H1 (cell line): ENCODE data around the gene ZNF213. TPM values are rescaled to one million over a fixed set of nuclear protein-coding genes. Genes with fewer than 3 reads are reported as not detected.

Experiments used
- CTCF ChIA-PET: fragments of 300-600 bp; sonication (Branson Sonifier 250); formaldehyde crosslinking; loops from one replicate; lab custom pipeline; 2021; ENCODE audit not compliant: partially characterized antibody; lab: Charles Lee
- POLR2A ChIA-PET: fragments of 300-600 bp; sonication (Branson Sonifier 250); formaldehyde crosslinking; loops from one replicate; lab custom pipeline; 2021; ENCODE audit warnings: inconsistent platforms; ENCODE audit not compliant: partially characterized antibody; lab: Charles Lee
- DNase-seq, 2 experiments: peaks; one replicate each; pipeline versions ENCODE4 v3.0.0 to v3.0.0-alpha.2; 2010 to 2022; ENCODE audit warnings: low spot score in 2 of 2, low read depth in 1 of 2, mixed read lengths in 1 of 2
- FAIRE-seq: peaks from 2 replicates; lab custom pipeline; 2011; peaks lifted over from hg19 to GRCh38; lab: Jason Lieb, UNC
- H2AFZ ChIP-seq: 2 replicates; pipeline ENCODE4 v1.8.1; 2012; ENCODE audit warnings: low read length, inconsistent platforms
- H2AK5ac ChIP-seq: 2 replicates; pipeline ENCODE4 v1.6.1; 2013; ENCODE audit warnings: low read depth, low read length
- H2BK120ac ChIP-seq: replicated peaks from 2 replicates; pipeline ENCODE3; 2013; ENCODE audit warnings: low read depth, low read length, inconsistent platforms
- H2BK12ac ChIP-seq: 2 replicates; pipeline ENCODE4 v1.6.1; 2013; ENCODE audit warnings: low read depth, low read length
- H2BK15ac ChIP-seq: 2 replicates; pipeline ENCODE4 v1.6.1; 2013; ENCODE audit warnings: low read length
- H2BK20ac ChIP-seq: 2 replicates; pipeline ENCODE4 v1.6.1; 2013; ENCODE audit warnings: low read length
- H2BK5ac ChIP-seq: 2 replicates; pipeline ENCODE4 v1.6.1; 2013; ENCODE audit warnings: low read depth, low read length
- H3K14ac ChIP-seq: 2 replicates; pipeline ENCODE4 v1.6.1; 2013; ENCODE audit warnings: inconsistent platforms; ENCODE audit not compliant: insufficient read length
- H3K18ac ChIP-seq: 2 replicates; pipeline ENCODE4 v1.6.1; 2013; ENCODE audit warnings: low read length; ENCODE audit errors: extremely low read depth
- H3K23ac ChIP-seq: 2 replicates; pipeline ENCODE4 v1.6.1; 2013; ENCODE audit warnings: inconsistent platforms; ENCODE audit not compliant: insufficient read length
- H3K23me2 ChIP-seq: 2 replicates; pipeline ENCODE4 v1.6.1; 2013; ENCODE audit warnings: low read depth, low read length
- H3K27ac ChIP-seq: 2 replicates; pipeline ENCODE4 v1.6.1; 2011; ENCODE audit warnings: low read depth, low read length, inconsistent platforms
- H3K27me3 ChIP-seq, 4 experiments: replicated peaks in 1 of 4; 1 replicate in 1 of 4; 2 replicates in 3 of 4; pipeline versions ENCODE4 v1.6.1 to v1.8.1; 2011 to 2013; ENCODE audit warnings: low read length in 3 of 4, mild to moderate bottlenecking in 3 of 4, inconsistent platforms in 2 of 4, mixed read lengths in 2 of 4, moderate library complexity in 1 of 4; ENCODE audit not compliant: control insufficient read depth in 3 of 4, insufficient read depth in 3 of 4; ENCODE audit errors: extremely low read depth in 1 of 4
- H3K36me3 ChIP-seq, 4 experiments: 2 replicates each; pipeline versions ENCODE4 v1.6.1 to v1.8.1; 2011 to 2013; ENCODE audit warnings: mild to moderate bottlenecking in 4 of 4, low read length in 3 of 4, moderate library complexity in 2 of 4, control low read depth in 1 of 4, inconsistent platforms in 1 of 4; ENCODE audit not compliant: insufficient read depth in 4 of 4, control insufficient read depth in 2 of 4
- H3K4ac ChIP-seq: replicated peaks from 2 replicates; pipeline ENCODE3; 2013; ENCODE audit warnings: low read length, low read depth, mixed read lengths, inconsistent platforms; ENCODE audit not compliant: insufficient read length
- H3K4me1 ChIP-seq, 4 experiments: replicated peaks in 1 of 4; 1 replicate in 1 of 4; 2 replicates in 3 of 4; pipeline versions ENCODE4 v1.6.1 to v1.8.1; 2011 to 2013; ENCODE audit warnings: low read length in 3 of 4, inconsistent platforms in 2 of 4, mixed read lengths in 1 of 4; ENCODE audit not compliant: insufficient read depth in 4 of 4, control insufficient read depth in 3 of 4
- H3K4me2 ChIP-seq, 2 experiments: 2 replicates each; pipeline versions ENCODE4 v1.6.1 to v1.8.1; 2011 to 2013; ENCODE audit warnings: low read depth in 2 of 2, low read length in 2 of 2, control low read depth in 1 of 2, inconsistent platforms in 1 of 2, mild to moderate bottlenecking in 1 of 2; ENCODE audit not compliant: insufficient read depth in 1 of 2
- H3K4me3 ChIP-seq, 4 experiments: fragments of 200-600, 300-600 bp in 1 of 4; sonication (generic), shearing (Covaris generic), sonication (Bioruptor Twin) in 1 of 4; 2 replicates each; pipeline versions ENCODE4 v1.5.1 to v1.8.1; 2011 to 2016; ENCODE audit warnings: low read length in 4 of 4, low read depth in 3 of 4, control low read depth in 2 of 4, inconsistent platforms in 2 of 4, mild to moderate bottlenecking in 2 of 4, mixed read lengths in 1 of 4, moderate library complexity in 1 of 4; ENCODE audit not compliant: insufficient read depth in 2 of 4; ENCODE audit errors: extremely low read depth in 1 of 4
- H3K56ac ChIP-seq: replicated peaks from 2 replicates; pipeline ENCODE3; 2013; ENCODE audit warnings: low read depth, mild to moderate bottlenecking, mixed read lengths, low read length, inconsistent platforms; ENCODE audit not compliant: insufficient read length
- H3K79me1 ChIP-seq: 2 replicates; pipeline ENCODE4 v1.6.1; 2013; ENCODE audit warnings: low read depth, low read length, control low read depth
- H3K79me2 ChIP-seq, 2 experiments: 2 replicates each; pipeline versions ENCODE4 v1.6.1 to v1.8.1; 2012 to 2013; ENCODE audit warnings: low read length in 2 of 2, mild to moderate bottlenecking in 2 of 2, inconsistent platforms in 1 of 2; ENCODE audit not compliant: insufficient read depth in 2 of 2, control insufficient read depth in 1 of 2
- H3K9ac ChIP-seq, 4 experiments: replicated peaks in 1 of 4; 1 replicate in 1 of 4; 2 replicates in 3 of 4; pipeline versions ENCODE4 v1.6.1 to v1.8.1; 2011 to 2013; ENCODE audit warnings: low read depth in 3 of 4, low read length in 3 of 4, control low read depth in 2 of 4, mild to moderate bottlenecking in 2 of 4, moderate library complexity in 2 of 4, inconsistent platforms in 1 of 4; ENCODE audit errors: extremely low read depth in 1 of 4
- H3K9me3 ChIP-seq, 2 experiments: 2 replicates each; pipeline versions ENCODE4 v1.6.1 to v1.8.1; 2012 to 2013; ENCODE audit warnings: mild to moderate bottlenecking in 2 of 2, moderate library complexity in 2 of 2, control low read depth in 1 of 2, inconsistent platforms in 1 of 2, low read depth in 1 of 2, low read length in 1 of 2, mixed read lengths in 1 of 2; ENCODE audit not compliant: insufficient read depth in 2 of 2
- H4K20me1 ChIP-seq, 2 experiments: replicated peaks in 1 of 2; 2 replicates each; pipeline versions ENCODE3 to v1.8.1; 2011 to 2013; ENCODE audit warnings: inconsistent platforms in 2 of 2, low read length in 2 of 2, mild to moderate bottlenecking in 1 of 2; ENCODE audit not compliant: insufficient read depth in 2 of 2, control insufficient read depth in 1 of 2
- H4K5ac ChIP-seq: 2 replicates; pipeline ENCODE4 v1.6.1; 2013; ENCODE audit warnings: low read length, low read depth, mixed read lengths, inconsistent platforms; ENCODE audit not compliant: insufficient read length
- H4K8ac ChIP-seq: 2 replicates; pipeline ENCODE4 v1.8.0; 2013; ENCODE audit warnings: mild to moderate bottlenecking, moderate library complexity, low read length, inconsistent platforms; ENCODE audit not compliant: insufficient read depth; ENCODE audit errors: extremely low read depth
- H4K91ac ChIP-seq: replicated peaks from 2 replicates; pipeline ENCODE3; 2013; ENCODE audit warnings: low read length, mixed read lengths, inconsistent platforms; ENCODE audit not compliant: insufficient read length
- CHD2 ChIP-seq: IDR thresholded peaks from 2 replicates; pipeline ENCODE4 v1.6.1; 2012; ENCODE audit warnings: low read length, improper control_type of control experiment
- HDAC6 ChIP-seq: IDR thresholded peaks from one replicate; pipeline ENCODE4 v1.7.1; 2012; ENCODE audit warnings: low read depth, mild to moderate bottlenecking, inconsistent platforms, low read length, moderate library complexity
- JUND ChIP-seq: IDR thresholded peaks from 2 replicates; pipeline ENCODE4 v1.6.1; 2011; ENCODE audit warnings: mild to moderate bottlenecking, improper control_type of control experiment, low read length
- POLR2A ChIP-seq, 2 experiments: IDR thresholded peaks; 1 replicate in 1 of 2; 2 replicates in 1 of 2; pipeline ENCODE4 v1.6.1; 2011; ENCODE audit warnings: low read depth in 2 of 2, low read length in 2 of 2, mild to moderate bottlenecking in 2 of 2; ENCODE audit errors: control extremely low read depth in 1 of 2
- POU5F1 ChIP-seq: IDR thresholded peaks from 2 replicates; pipeline ENCODE4 v1.6.1; 2011; ENCODE audit warnings: low read depth, mild to moderate bottlenecking, low read length, moderate library complexity
- RBBP5 ChIP-seq: IDR thresholded peaks from 2 replicates; pipeline ENCODE4 v1.7.1; 2012; ENCODE audit warnings: low read depth, mild to moderate bottlenecking, inconsistent platforms, low read length, moderate library complexity, borderline replicate concordance
- RXRA ChIP-seq: IDR thresholded peaks from 2 replicates; pipeline ENCODE4 v1.6.1; 2011; ENCODE audit warnings: low read depth, mild to moderate bottlenecking, low read length, moderate library complexity; ENCODE audit not compliant: insufficient read depth
- SP1 ChIP-seq: IDR thresholded peaks from 2 replicates; pipeline ENCODE4 v1.6.1; 2011; ENCODE audit warnings: low read depth, low read length
- SP4 ChIP-seq: IDR thresholded peaks from 2 replicates; pipeline ENCODE4 v1.6.1; 2012; ENCODE audit warnings: low read length, inconsistent platforms
- SUZ12 ChIP-seq: fragments of 200-600 bp; sonication (generic); IDR thresholded peaks from 2 replicates; pipeline ENCODE4 v1.6.1; 2012; ENCODE audit warnings: mild to moderate bottlenecking, inconsistent platforms, low read length, moderate library complexity, mixed read lengths
- TAF7 ChIP-seq: optimal IDR thresholded peaks from 2 replicates; pipeline ENCODE3; 2011; ENCODE audit warnings: low read depth, mild to moderate bottlenecking, inconsistent platforms, low read length, moderate library complexity, borderline replicate concordance
- TCF12 ChIP-seq: IDR thresholded peaks from 2 replicates; pipeline ENCODE4 v1.6.1; 2011; ENCODE audit warnings: low read depth, mild to moderate bottlenecking, low read length
- ZNF274 ChIP-seq: IDR thresholded peaks from 2 replicates; pipeline ENCODE4 v1.7.0; 2012; ENCODE audit warnings: low read length, borderline replicate concordance; ENCODE audit errors: extremely low read depth
- WGBS, 2 experiments: shearing (Covaris generic) in 1 of 2; methylation state at CpG; one replicate each; pipeline versions ENCODE4 v1.1.6 to v1.1.7; 2013 to 2015; ENCODE audit warnings: low lambda C conversion rate in 2 of 2, mixed read lengths in 2 of 2, inconsistent platforms in 1 of 2, low coverage in 1 of 2, missing lambda C conversion rate in 1 of 2; ENCODE audit not compliant: insufficient replicate concordance in 2 of 2, insufficient coverage in 1 of 2, insufficient read length in 1 of 2; ENCODE audit errors: extremely low coverage in 1 of 2, missing lambda C conversion rate in 1 of 2; 5-methylcytosine and 5-hydroxymethylcytosine counted together
- polyA plus RNA-seq, 7 experiments: library from polyadenylated mRNA; depleted of rRNA in 3 of 7; stranded (reverse) in 5 of 7; unstranded in 2 of 7; fragments of >200 nt in 5 of 7; fragments of 200-250 nt in 2 of 7; gene quantifications; 1 replicate in 5 of 7; 2 replicates in 1 of 7; 4 replicates in 1 of 7; pipeline versions ENCODE4 v1.2.1 to v1.2.3, GENCODE V29; 2011 to 2013; ENCODE audit warnings: missing spikeins in 2 of 7, mixed read lengths in 2 of 7
- total RNA-seq: library from RNA; stranded (reverse); fragmentation: NEBNext Ultra II Directional; extraction: Animal tissue kit (Norgen Biotek cat#: 25700); gene quantifications from 2 replicates; pipeline ENCODE4 v1.2.1, GENCODE V29; 2021
- TF ChIP-seq, protein P1 (sequence below): IDR thresholded peaks from 2 replicates; pipeline ENCODE4 v1.6.1; 2012; ENCODE audit warnings: inconsistent platforms

The ZNF213 gene
- total and polyA plus RNA-seq, 2 of the 8 experiments (the other 6 are each of a cell fraction or from before 2014, with no cell fraction given): 1.6 to 6.9 TPM

DNA sequence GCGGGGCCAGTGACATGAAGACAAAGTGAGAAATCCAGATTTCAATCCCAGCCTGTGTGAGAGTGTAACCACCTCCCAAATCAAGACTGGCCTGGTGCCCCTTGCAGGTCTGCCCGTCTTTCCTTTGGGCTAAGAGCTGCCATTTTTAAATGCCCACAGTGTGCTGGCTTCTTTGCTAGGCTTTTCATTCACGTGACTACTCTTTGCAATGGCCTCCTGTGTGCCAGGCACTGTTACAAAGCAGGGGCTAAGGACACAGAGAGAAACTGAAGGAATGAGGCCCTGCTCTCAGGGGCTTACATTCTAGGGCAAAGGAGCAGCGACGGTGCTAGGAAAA, 35.5 kb upstream of the ZNF213 start:
- H2BK12ac ChIP-seq: peak overlapping the region; percentile 64
- FAIRE-seq: no peak
- H3K9me3 ChIP-seq: no peaks in the 10 kb centered on the region
- peaks cover 4% of the 10 kb centered on the region; the same call in 1 of the 2 replicates for H3K79me1 ChIP-seq
- peak overlapping the region; percentile 32 for H4K91ac ChIP-seq
- no peak for DNase-seq
- peak overlapping the region; percentile 99 for H2BK5ac ChIP-seq
- peak overlapping the region; percentile 93 for H3K27ac ChIP-seq
- no peak overlapping the region for H2AFZ ChIP-seq
- H3K4me2 ChIP-seq: peak overlapping the region; percentile 82 to 94
- peak overlapping the region; percentile 87 for H4K5ac ChIP-seq
- H3K4ac ChIP-seq: peak overlapping the region; percentile 54
- H2AK5ac ChIP-seq: no peak overlapping the region; the same call in 1 of the 2 replicates
- WGBS, 2 experiments: 2% methylated on average over 5 of the region's 5 CpGs; no CpG with 5 or more reads in 1 of the 2 experiments
- ChIA-PET CTCF (interaction anchor here (0.5 to 36.8 kb wide), 14 partner anchors 12 to 77 kb away, joined by 3 to 619 read pairs (median 8); partner anchors contain the start of genes ZNF205 and ZNF213), POLR2A (interaction anchor here (0.7 to 15.4 kb wide), 35 partner anchors 10 to 184 kb away, joined by 3 to 169 read pairs (median 13); partner anchors contain the start of genes CLDN6, CLDN9, HCFC1R1 and IL32)
- no peak overlapping the region for H3K23ac ChIP-seq
- peaks cover 11 to 43% of the 10 kb centered on the region in 2 experiments; a peak in 3 of 4 replicates for H3K79me2 ChIP-seq
- H2BK120ac ChIP-seq: peak overlapping the region; percentile 2
- peaks cover 20% of the 10 kb centered on the region for H3K23me2 ChIP-seq
- H3K9ac ChIP-seq: peak overlapping the region in 3 of 4 experiments; percentile 58 to 88 (median 86); a peak in 6 of 7 replicates
- 0 out of 2 replicates have a peak overlapping the region, but pooled peaks have one; percentile 37 for H2BK20ac ChIP-seq
- H3K4me3 ChIP-seq: peak overlapping the region; percentile 67 to 96 (median 88)
- peaks cover 14 to 30% (median 16%) of the 10 kb centered on the region in 4 experiments for H3K4me1 ChIP-seq
- no peak overlapping the region for H4K8ac ChIP-seq
- peak overlapping the region; percentile 2 for H3K14ac ChIP-seq
- peak overlapping the region; percentile 100 for H3K18ac ChIP-seq
- peak overlapping the region; percentile 47 for H3K56ac ChIP-seq
- H3K36me3 ChIP-seq: peaks cover 0 to 9% (median 0%) of the 10 kb centered on the region in 4 experiments; a peak in 2 of 8 replicates
- H2BK15ac ChIP-seq: peak overlapping the region; percentile 0; the same call in 1 of the 2 replicates
- peaks cover 0 to 4% of the 10 kb centered on the region in 2 experiments for H4K20me1 ChIP-seq
- no peaks in the 10 kb centered on the region for H3K27me3 ChIP-seq
- TF ChIP-seq TAF7: peak; percentile 6
- no peak for TF ChIP-seq HDAC6
- no peak for TF ChIP-seq JUND
- TF ChIP-seq SP4: no peak
- no peak for TF ChIP-seq SUZ12
- no peak for TF ChIP-seq RXRA
- TF ChIP-seq TCF12: no peak
- peak in 1 of 2 experiments; percentile 47; a peak in 2 of 3 replicates for TF ChIP-seq POLR2A (IDR thresholded peaks at IDR 0.05; ENCODE audit: control extremely low read depth in 1 of 2, low read depth in 2 of 2, low read length in 2 of 2)
- 0 out of 2 replicates have a peak, but pooled peaks have one; percentile 36 for TF ChIP-seq RBBP5
- TF ChIP-seq ZNF274: no peak
- no peak for TF ChIP-seq CHD2
- TF ChIP-seq, protein P1, sequence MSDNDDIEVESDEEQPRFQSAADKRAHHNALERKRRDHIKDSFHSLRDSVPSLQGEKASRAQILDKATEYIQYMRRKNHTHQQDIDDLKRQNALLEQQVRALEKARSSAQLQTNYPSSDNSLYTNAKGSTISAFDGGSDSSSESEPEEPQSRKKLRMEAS: 0 out of 2 replicates have a peak, but pooled peaks have one; percentile 13
- TF ChIP-seq SP1: no peak
- TF ChIP-seq POU5F1: no peak
